IPS-NIHi7 (cell line): ENCODE measurements around the gene FEZF2.
A peak's percentile ranks its signal among the peaks of the same experiment; 100 is the strongest.

Experiments used
- DNase-seq: peaks from one replicate; pipeline ENCODE4 v3.0.0; 2012; ENCODE audit warnings: mixed read lengths; ENCODE audit errors: extremely low spot score

FEZF2 gene

DNA sequence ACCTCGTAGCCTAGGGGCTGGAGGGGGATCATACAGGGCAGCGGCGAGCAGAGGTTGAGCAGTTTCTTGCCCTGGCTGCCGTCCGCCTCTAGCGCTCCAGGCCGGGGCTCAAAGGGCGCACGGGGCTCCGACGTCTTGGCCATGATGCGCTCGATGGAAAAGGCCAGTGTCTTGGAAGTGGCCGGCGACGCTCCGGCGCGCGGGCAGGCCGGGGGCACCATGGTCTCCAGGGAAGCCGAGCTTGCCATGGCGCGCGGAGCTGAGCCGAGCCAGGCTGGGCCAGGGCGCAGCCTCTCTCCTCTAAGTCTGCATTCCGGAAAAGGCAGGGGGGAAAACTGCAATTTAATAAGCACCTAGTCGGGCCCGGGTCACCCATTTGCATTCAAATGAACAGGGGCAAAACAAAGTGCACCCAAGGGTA is 719 bp downstream of the FEZF2 start:
- DNase-seq = peak; percentile 18

GRCh38 chr3:62371720-62372591 is 1.4 kb downstream of the FEZF2 start:
- peak; percentile 22 for DNase-seq

- peak; percentile 22 for DNase-seq
Observed at GRCh38 chr3:62370858-62371719, 2.3 kb downstream of the FEZF2 start.

DNA sequence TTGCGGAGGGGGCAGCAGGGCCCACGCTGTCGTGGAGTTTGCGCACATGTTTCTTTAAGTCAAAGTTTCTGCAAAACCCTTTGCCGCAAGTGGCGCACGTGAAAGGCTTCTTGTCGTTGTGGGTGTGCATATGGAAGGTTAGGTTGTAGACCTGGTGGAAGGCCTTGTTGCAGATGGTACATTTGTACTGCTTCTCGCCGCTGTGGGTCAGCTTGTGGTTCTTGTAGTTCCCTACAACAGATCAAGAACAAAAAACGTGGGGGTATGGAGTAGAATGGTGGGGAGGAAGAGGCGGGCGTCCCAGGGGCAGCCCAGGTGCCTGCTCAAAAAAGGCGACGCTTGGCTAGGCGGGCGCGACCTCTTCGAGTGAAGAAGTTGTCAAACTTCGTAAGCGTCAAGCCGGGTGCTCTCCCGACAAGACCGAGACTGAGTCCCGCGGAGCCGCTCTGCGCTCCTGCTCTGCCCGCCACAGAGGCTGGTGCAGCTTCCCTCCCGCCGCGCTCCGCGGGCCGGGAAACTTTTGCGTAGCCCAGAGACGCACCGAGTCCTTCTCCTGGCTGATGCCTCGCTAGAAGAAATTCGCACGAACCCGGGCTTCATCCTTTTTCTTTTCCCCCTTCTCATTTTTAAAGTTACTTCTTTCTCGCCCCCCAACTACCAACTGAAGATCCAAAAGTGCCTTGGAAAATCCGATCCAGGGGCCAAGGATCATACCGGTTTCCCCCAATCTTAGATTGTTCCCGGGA is 3.1 kb downstream of the FEZF2 start:
- DNase-seq = peak; percentile 30

DNA sequence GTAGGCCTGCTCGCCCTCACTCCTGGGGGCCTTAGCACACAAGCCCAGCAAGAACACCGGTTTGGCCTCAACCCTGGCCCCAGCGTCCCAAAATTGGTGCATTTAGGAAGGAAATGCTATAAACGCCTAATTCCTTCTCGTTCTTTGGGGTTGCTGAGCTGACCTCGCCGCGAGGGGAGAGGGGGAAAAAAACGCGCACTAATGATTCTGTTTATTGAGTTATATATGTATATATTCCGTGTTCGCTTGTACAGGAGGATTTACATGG is 3.9 kb downstream of the FEZF2 start:
- no peak for DNase-seq

GRCh38 chr3:62368705-62369475 is 4.5 kb downstream of the FEZF2 start:
- peak; percentile 53 for DNase-seq

- DNase-seq = no peak
Observed at GRCh38 chr3:62368290-62368704, 5.1 kb downstream of the FEZF2 start.

DNA sequence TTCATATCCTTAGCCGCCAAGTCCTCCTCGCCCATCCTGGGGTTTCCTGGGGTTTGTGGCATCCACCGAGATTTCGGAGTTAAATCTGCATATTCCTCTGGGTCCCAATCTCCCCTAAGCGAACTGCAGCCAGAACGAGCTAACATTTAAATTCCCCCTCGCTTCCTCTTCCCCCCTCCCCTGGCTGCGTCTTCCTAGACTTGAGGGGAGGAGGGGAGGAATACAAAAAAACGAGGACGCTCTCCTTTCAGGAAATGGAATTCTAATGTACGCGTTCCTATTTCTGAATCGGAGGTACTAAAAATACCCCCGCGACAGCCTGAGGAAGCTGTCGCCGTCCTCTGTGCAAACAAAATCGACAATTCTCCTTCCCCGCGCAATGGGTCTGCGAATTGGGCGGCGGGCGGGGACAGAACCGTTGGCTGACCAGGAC is 5.6 kb downstream of the FEZF2 start:
- peak; percentile 19 for DNase-seq

DNA sequence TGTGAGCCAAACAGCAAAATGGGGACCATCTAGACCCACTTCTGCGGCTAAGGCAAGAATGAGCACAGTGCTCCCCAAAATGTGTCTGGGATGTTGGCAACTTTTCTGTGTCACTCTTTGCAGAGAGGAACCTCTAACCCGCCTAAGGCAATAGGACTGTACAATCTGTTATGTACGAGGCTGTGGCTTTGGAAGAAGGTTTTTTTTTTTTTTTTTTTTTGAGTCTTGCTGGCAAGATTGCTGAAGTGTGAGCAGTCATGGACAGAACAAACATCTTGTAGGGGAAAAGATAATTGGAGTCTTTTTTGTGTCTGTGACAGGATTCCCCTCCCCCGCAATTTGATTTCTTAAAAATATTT is 7.2 kb downstream of the FEZF2 start:
- no peak for DNase-seq

DNA sequence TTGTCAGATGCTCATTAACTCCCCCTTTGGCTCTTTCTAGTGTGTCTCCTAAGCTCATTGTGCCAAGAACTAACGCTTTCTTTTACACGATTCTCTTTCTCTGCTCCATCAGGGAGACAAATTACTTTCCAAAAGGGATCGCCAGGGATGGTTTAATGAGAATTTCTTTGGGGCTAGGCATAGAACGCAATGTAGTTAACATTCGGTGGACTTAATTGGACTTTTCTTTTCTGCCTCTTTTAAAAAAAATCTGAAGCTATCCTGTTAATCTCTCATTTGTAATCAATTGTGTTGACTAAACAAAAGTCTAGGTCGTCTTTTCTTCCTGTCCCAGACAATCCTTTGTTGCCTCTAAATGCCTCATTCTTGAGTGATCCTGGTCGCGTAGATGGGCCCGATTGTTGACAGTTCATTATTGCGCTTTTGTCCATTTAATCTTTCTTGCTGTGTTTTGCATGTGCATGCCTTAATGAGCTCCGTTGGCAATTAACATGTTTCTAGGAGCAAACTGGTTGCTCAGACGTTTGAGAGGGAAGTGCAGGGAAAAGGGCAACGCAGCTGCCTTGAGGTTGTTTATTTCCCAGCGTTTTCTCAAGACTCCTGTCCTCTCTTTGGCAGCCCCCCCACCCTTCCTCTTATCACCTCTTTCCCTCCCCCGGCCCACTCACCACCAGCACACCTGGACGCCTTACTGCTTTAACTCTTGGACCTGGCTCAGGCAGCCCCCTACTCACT is 7.8 kb downstream of the FEZF2 start:
- DNase-seq = no peak

DNA sequence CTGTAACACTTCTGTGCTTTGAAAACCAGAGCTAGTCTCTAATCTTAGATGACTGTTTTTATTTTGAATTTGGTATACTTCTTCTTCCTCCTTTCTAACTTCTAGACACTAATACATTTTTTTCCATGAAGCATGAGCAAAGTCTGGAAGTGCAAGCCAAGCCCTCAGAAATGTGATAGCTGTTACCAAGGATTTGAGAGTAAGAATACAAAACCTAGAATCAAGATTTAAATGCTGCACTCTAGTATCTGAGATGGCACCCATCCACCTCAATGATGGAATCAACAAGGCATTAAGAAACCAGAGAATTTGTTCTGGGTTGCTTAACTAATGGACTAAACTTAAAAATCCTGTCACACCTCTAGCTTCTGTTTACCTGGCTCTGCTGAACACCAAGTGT is 9.2 kb downstream of the FEZF2 start:
- no peak for DNase-seq

- DNase-seq = no peak
Observed at GRCh38 chr3:62363275-62363674, 10.1 kb downstream of the FEZF2 start.

DNA sequence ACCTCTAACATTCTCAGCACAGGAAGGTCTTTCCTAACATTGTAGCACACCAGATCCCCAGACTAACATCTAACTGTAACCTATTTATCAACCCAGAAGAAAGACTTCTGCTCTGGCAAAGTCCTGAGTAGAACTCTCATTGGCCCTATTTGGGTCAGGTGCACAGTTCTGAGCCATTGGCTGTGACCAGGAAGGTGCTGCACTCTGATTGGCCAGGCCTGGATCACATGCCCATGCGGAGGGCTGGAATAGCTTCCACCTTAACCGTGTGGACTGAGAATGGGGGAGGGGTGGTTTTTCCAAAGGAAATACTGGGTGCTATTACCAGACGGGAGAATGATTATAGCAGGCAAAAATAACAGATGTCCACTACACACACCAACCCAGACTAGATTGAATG is 11.5 kb downstream of the FEZF2 start:
- DNase-seq = peak; percentile 31

- DNase-seq = no peak
Observed at GRCh38 chr3:62361261-62361660, 12.1 kb downstream of the FEZF2 start.

GRCh38 chr3:62359531-62359930 is 13.8 kb downstream of the FEZF2 start:
- no peak for DNase-seq

DNA sequence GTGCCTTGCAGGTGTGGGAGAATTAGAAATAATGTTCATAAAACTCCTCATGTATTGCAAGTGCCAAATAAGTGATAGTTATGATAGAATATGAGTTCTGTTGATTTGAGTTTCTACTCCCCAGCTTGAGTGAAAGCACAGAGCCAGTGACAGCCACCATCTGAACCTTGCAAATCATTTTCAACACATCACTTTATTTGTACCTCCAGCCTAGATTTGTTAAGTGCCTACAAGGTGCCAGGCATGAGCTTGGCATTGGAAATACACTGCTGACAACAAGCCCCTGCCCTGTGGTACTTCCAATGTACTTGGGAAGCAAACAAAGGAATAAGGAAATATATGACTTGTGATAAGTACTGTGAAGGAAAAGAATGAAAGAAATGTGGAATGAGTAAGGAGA is 17.0 kb downstream of the FEZF2 start:
- no peak for DNase-seq

GRCh38 chr3:62355703-62356102 is 17.6 kb downstream of the FEZF2 start:
- no peak for DNase-seq

DNA sequence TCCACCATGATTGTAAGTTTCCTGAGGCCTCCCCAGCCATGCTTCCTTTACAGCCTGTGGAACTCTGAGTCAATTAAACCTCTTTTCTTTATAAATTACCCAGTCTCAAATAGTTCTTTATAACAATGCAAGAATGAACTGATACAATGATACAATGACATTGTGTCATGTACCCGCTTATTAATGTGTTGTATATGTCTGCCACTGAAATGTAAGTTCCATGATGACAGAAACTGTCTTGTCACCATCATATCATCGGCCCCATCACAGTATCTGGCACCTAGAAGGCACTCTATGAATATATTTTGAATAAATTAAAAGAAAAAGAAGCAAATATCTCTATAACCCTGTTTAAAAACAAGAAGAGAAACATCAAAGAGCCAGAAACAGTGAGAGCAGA is 29.6 kb downstream of the FEZF2 start:
- no peak for DNase-seq

DNA sequence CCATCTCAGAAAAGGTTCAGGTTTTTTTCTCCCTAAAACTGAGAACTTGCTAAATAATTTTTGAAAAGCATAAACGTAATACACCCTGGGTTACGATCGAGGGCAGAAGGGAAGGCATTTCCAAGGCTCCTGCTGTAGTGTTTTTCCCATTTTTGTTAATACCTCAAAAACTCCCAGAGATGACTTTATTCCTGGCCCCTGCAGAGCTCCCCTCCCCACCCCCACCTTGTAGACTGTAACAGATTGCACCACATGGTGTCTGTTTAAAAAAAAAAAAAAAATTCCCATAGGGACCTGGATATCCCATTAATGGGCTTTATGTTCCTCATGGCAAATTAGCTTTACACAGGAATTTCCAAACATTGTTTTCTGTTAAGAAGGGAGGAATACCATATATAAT is 38.2 kb downstream of the FEZF2 start:
- DNase-seq = no peak

DNA sequence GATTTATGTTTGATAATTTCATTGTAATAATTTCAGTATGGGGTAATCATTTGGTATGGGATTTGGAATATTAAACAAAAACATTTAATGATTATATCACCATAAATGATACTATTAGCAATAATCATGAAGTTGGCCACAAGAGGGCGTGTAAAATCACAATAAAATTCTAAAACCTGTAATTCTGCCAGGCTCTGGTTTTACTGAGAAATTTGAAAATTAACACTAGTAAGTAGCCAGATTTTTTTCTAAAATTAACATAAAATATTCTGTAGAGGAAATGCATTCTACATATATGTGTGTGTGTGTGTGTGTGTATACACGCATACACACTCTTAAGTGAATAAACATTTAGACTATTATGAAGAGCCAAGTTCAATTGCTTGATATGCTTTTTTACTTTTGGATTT is 40.5 kb downstream of the FEZF2 start:
- no peak for DNase-seq

DNA sequence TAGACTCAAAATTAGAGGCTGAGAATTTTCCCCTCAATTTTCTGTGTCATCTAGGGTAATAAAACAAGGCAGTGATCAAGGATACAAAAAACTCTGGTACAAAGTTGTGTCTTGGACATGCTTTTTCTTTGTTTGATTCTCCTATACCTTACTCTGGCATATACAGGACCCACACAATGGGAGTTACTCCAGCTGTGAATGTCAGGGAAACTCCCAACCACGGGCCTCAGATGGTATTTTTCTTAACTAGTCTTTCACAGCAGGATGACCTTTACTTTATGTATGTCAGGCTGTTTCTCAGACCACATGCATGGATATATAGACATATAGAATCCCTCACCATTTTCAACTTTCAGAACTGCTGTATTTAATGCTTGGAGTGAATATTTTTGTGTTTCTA is 41.3 kb downstream of the FEZF2 start:
- DNase-seq = no peak
